ENCODE results near the gene TCERG1L.
"Not testable (repeated sequence)": the region's sequence is repeated elsewhere in the genome, so short reads cannot be mapped to it uniquely, and the experiment has no call there.

The TCERG1L gene

GRCh38 chr10:131141207-131141606 lies 170.3 kb downstream of the TCERG1L start:
- FAIRE-seq: no peak

- FAIRE-seq: no peak
Observed at GRCh38 chr10:131140606-131141005, 170.9 kb downstream of the TCERG1L start.

GRCh38 chr10:131137223-131137622 lies 174.3 kb downstream of the TCERG1L start:
- FAIRE-seq: no peak

GRCh38 chr10:131136336-131136735 lies 175.2 kb downstream of the TCERG1L start:
- FAIRE-seq: not testable (repeated sequence)

- no peak for FAIRE-seq
Observed at GRCh38 chr10:131135716-131136115, 175.8 kb downstream of the TCERG1L start.

GRCh38 chr10:131134651-131135050 lies 176.9 kb downstream of the TCERG1L start:
- FAIRE-seq: no peak

GRCh38 chr10:131134001-131134576 lies 177.4 kb downstream of the TCERG1L start:
- FAIRE-seq: no peak

- no peak for FAIRE-seq
Observed at GRCh38 chr10:131132681-131133080, 178.8 kb downstream of the TCERG1L start.

GRCh38 chr10:131131726-131132591 lies 179.6 kb downstream of the TCERG1L start:
- no peak for FAIRE-seq

- FAIRE-seq: no peak
Observed at GRCh38 chr10:131130025-131130424, 181.5 kb downstream of the TCERG1L start.

GRCh38 chr10:131129544-131129943 lies 182.0 kb downstream of the TCERG1L start:
- FAIRE-seq: no peak

GRCh38 chr10:131128731-131129130 lies 182.8 kb downstream of the TCERG1L start:
- no peak for FAIRE-seq

GRCh38 chr10:131127610-131128009 lies 183.9 kb downstream of the TCERG1L start:
- FAIRE-seq: no peak

- no peak for FAIRE-seq
Observed at GRCh38 chr10:131127138-131127589, 184.4 kb downstream of the TCERG1L start.

- no peak for FAIRE-seq
Observed at GRCh38 chr10:131126321-131127137, 185.0 kb downstream of the TCERG1L start.

- FAIRE-seq: no peak
Observed at GRCh38 chr10:131125511-131126225, 185.9 kb downstream of the TCERG1L start.

GRCh38 chr10:131124945-131125344 lies 186.6 kb downstream of the TCERG1L start:
- no peak for FAIRE-seq

- no peak for FAIRE-seq
Observed at GRCh38 chr10:131123496-131123895, 188.0 kb downstream of the TCERG1L start.

GRCh38 chr10:131121511-131122035 lies 189.9 kb downstream of the TCERG1L start:
- FAIRE-seq: no peak

GRCh38 chr10:131119626-131120355 lies 191.7 kb downstream of the TCERG1L start:
- no peak for FAIRE-seq

- no peak for FAIRE-seq
Observed at GRCh38 chr10:131117416-131118212, 193.9 kb downstream of the TCERG1L start.
